ENCODE measurements around the gene MRPL3.
"Not testable (repeated sequence)": the region's sequence is repeated elsewhere in the genome, so short reads cannot be mapped to it uniquely, and the experiment has no call there.

MRPL3 gene

DNA sequence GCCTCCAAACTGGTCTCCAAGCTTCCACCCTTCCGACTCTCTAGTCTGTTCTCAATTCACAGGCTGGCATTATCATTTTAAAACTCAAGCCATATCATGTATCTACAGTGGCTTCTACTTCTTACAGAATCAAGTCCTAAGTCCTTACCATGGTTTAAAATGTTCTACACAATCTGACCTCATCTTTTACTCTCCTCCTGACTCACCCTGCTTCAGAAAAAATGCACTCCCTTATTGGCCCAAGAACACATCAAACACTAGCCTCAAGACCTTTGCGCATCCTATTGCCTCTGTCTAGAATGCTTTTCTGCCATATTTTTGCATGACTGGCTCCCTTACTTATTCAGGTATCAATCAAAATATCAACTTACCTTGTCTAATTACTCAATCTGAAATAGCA is 11.0 kb downstream of the MRPL3 start:
- ATAC-seq = no peak

DNA sequence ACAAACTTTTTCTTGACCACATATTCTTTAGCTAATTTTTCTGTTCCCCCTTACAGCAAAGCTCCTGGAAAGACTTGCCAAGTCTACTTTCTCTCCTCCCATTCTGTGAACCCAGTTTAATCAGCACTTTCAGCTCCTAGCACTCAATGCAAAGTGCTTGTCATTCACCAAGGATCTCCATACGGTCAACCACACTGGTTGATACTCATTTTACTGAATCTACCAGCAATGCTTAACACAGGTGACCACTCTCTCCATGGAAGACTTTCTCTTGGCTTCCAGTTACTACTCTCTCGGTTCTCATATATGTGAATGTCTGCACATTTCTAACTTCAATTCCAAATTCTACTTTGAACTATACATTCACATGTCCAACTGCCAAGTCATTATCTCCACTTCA is 11.7 kb downstream of the MRPL3 start:
- ATAC-seq = no peak

DNA sequence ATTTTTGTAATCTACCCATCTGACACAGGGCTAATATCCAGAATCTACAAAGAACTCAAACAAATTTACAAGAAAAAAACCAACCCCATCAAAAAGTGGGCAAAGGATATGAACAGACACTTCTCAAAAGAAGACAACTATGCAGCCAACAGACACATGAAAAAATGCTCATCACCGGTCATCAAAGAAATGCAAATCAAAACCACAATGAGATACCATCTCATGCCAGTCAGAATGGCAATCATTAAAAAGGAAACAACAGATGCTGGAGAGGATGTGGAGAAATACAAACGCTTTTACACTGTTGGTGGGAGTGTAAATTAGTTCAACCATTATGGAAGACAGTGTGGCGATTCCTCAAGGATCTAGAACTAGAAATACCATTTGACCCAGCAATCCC is 16.2 kb downstream of the MRPL3 start:
- not testable (repeated sequence) for ATAC-seq

DNA sequence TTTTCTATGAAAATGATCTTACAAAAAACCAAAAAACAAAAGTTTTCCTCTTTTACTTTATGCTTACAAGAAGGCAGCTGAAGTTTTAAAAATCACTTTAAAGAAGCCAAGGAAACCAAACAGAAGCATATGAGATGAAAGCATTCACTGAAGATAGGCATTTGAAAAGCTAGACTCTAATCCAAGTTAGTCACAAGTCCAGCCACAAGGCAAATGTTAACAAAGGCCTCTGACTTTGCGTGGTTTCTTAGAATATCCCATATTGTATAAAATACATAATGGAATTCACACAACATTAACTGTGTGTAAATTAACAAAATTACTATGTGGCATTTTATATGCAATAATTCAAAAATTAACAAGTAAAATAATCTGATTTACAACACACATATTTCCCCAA is 17.7 kb downstream of the MRPL3 start:
- no peak for ATAC-seq

DNA sequence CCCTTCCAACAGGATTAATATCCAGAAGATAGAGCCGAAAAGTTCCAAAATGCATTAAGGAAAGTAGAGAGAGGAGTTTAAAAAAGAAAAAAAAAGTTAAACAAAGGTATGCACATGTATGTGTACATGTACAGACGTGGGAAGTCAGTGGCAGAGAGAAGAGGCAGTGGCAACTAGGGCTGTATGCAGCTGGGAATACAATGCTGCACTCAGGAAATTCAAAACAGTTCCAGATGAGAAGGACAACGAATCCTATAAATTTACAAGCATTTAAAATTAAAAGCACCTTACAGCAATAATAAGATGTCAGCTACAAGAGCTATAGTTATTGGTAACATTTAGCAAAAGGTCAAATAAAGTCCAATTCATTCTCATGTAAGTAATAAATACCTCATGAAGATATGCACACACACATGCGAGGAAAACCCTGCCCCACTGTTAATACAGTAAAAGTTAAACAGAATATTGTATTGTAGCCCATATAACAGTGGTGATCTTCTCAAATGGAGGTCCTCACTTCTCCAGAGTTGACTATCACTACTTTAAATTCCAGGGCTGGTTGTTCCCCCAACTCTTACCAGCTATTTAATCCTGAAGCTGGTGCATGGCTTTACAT is 18.2 kb downstream of the MRPL3 start:
- no peak for ATAC-seq

DNA sequence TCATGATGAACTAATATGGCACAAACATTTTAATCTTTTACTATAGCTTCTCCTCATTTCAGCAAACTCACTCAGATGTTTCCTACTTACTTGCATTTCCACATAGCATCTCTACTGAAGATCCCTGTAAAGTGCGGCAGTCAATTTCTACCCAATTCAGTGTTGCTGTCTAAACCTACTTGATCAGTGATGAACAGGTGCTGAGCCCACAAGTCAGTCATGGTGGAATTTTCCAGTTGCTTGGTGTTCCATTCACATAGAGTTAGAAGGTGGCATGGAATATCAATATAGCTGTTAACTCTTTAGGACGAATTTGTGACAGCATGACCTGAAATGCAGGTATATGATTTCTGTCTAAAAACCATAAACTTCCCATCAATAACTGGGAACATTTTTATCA is 22.7 kb downstream of the MRPL3 start:
- no peak for ATAC-seq

DNA sequence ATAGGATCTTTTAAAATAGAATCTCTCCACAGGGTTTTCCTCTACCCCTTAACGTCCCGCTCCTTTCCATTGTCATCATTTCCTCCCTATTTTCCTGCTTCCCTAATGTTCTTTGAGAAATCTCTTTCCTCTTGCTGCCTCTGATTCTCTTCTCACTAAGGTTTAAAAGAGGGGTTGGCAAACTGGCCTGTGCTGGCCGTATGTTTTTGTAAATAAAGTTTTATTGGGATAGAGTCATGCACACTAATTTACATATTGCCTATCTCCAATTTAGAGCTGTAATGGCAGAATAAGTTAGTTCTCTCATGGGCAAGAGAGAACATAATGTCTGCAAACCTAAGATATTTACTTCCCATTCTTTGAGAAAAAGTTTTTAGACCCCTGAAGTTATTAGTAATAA is 25.0 kb downstream of the MRPL3 start:
- ATAC-seq = no peak

DNA sequence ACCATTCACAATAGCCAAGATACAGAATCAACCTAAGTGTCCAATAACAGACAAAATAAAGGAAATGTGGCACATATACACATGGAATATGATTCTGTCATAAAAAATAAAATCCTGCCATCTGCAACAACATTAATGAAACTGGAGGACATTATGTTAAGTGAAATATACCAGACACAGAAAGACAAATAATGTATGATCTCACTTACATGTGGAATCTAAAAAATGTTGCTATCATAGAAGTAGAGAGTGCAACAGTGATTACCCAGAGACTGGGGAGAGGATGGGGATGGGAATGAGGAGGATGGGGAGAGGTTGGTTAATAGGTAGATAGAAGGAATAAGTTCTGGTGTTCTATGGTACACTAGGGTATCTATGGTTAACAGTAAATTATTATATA is 28.7 kb downstream of the MRPL3 start:
- ATAC-seq = no peak

DNA sequence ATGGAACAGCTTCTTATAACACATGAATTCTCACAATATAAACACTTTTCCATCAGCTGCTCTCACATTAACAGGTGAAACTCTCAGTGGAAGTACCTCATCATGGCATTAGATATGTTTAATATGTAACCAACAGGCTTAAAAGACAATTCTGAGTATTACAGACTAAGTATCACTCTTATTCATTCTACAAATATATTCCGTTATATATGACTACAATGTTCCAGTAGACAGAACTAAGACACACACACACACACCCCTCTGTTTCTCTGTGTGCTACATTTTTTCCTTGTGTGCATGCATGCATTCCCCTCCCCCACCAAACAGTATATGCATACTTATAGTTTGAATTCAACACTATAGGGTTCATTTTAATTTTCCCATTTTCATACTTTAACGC is 32.4 kb downstream of the MRPL3 start:
- ATAC-seq = peak; percentile 61 to 81

DNA sequence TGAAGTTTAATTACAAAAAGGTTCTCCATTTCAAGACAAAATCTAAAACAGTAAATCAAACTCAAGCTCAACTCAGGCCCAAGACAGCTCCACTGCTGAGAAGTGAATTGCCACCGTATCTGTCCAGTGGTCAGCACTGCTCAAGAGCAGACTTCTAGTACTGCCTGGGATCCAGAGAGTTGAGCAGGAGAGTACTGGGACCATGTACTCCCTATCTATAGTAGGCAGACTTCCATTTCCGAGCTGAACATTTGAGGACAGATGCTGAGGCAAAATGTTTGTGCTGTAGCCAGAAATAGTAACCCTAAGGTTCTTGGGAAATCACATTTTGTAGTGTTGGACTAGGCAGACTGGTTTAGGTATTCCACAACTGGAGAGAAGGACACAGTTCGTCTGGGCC is 44.1 kb downstream of the MRPL3 start:
- ATAC-seq = no peak

DNA sequence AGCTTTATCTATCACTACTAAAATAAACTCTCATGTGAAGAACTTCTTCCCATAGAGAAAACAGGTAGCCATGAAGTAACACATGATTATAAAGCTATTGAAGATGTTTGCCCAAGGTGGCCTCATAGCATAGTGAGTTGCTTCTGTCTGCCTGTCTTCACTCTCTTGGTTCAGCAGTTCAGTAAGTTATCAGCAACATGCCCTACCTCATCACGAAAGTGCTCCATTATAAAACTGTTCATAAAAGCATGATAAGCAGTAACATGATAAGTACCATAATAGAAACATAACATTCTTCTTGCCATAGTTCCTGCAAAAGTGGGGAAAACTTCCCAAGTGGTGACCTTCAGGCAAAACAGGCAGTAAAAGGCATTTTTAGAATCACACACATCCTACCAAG is 45.6 kb downstream of the MRPL3 start:
- no peak for ATAC-seq

DNA sequence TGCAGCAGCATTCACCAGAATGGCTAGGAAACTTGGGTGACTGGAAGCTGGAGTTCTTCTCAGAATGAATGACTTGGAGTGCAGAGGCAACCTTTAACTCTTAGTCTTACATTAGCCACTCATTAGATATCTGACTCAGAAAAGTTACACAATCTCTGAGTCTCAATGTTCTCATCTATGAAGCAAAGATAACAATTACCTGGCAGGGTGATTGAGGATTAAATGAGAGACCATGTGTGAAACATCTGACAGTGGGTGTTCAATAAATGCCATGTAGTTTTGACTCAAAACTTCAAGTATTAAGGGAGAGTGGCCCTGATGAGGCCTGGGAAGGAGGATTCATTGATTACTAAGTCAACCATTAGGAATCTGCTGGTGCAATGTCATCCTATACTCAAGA is 48.3 kb downstream of the MRPL3 start:
- ATAC-seq = no peak

DNA sequence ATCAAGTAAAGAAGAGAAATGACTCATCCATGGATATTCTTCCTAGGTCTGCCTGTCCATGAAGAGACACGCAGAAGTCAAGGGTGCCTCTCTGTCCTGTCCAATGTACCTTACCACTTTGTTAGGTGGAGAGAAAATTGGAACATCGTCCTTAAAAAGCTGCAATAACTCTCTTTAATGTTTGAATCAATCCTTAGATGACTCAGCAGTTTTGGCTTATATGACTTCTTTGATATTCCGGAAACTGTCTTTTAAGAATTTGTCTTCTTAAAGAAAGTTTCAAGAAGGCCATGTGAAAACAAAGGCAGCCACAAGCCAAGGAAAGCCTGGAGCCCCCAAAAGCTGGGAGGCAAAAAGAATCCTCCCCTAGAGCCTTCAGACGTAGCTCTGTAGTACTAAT is 49.2 kb downstream of the MRPL3 start:
- no peak for ATAC-seq

DNA sequence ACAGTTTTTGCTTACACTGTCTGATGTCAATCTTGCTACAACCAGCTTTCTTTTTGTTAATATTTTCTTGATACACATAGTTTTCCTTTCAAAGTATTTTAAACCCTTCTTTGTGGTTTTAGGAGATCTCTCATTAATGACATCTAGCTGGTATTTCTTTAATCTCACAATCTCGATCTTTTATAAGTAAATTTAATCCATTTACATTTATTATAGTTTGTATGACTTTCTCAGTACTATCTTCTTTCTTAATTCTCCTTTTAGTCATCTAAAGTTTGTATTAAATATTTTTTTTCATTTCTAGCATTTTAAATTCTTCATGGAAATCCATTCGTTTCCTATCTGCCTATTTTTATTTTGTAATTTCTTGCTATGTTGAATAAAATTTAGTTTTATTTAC is 55.4 kb downstream of the MRPL3 start:
- ATAC-seq = no peak

DNA sequence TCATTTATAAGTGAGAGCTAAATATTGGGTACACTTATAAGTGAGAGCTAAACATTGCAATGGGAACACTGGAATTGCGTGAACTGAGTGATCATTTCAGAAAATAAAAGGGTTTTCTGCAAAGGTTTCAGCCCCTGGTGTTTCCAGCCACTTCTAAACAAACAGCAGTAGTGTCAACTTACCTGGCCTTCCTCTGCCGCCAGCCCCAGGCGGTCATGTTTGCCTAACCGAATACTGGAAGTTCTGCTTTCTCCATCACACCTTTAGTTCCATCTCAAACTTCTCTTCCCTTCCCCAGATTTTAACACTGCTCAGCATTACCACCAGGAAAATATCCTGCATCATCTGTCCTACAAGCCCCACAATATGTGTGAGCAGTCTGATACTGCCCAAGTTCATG is 58.6 kb downstream of the MRPL3 start:
- no peak for ATAC-seq

DNA sequence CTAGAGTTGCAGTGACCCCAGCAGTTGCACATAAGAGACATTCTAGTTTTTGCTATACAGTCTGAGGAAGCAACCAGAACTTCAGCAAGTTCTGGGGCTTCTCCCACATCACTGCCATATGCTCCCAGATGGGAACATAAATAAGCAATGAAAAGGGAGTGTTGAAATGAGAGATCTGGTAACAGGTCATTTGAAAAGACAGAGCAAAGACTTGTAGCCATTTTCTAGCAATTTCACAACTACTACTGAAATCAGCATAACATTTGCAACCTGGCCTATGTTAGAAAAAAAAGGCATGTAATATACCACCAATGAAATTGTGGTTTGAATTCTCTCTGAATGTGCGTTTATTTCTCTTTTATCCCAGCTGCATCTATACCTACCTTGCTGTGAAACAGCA is 63.7 kb downstream of the MRPL3 start:
- ATAC-seq = no peak

DNA sequence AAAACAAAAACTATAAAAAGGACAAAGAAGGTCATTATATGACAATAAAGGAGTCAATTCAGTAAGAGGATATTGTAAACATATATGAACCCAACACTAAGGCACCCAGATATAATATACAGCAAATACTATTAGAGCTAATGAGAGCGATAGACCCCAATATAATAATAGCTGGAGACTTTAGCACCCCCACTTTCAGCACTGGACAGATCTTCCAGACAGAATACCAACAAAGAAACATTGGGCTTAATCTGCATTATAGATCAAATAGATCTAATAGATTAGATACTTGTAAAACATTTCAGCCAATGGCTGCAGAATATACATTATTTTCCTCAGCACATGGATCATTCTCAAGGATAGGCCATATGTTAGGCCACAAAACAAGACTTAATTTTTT is 67.8 kb downstream of the MRPL3 start:
- ATAC-seq = no peak

DNA sequence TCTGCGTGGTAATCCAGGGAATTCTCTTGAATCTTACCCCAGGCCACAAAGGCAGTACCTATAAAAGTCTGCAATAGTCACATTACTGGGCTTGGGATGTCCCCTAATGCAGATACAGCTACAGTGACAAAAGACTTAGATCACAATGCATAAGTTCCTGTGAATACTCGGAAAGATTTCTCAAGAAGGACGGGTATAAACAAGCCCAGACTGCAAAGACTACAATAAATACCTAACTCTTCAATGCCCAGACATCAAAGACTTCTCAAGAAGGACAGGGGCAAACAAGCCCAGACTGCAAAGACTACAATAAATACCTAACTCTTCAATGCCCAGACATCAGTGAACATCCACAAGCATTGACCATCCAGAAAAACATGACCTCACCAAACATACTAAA is 70.3 kb downstream of the MRPL3 start:
- no peak for ATAC-seq

DNA sequence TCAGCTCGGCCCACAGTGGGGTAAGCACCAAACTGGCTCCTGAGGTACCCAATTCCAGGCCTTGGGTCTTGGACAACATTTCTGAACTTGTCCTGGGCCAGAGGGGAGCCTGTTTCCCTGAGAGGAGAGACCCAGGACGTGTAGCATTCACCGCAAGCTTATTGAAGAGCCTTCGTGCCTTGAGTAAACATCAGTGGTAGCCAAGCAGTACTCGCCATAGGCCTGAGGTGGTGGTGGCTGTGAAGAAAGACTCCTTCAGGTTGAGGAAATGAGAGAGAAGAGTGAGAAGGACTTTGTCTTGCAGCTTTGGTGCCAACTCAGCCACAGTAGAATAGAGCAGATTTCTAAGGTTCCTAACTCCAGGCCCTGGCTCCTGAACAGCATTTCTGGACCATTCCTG is 71.0 kb downstream of the MRPL3 start:
- no peak for ATAC-seq

DNA sequence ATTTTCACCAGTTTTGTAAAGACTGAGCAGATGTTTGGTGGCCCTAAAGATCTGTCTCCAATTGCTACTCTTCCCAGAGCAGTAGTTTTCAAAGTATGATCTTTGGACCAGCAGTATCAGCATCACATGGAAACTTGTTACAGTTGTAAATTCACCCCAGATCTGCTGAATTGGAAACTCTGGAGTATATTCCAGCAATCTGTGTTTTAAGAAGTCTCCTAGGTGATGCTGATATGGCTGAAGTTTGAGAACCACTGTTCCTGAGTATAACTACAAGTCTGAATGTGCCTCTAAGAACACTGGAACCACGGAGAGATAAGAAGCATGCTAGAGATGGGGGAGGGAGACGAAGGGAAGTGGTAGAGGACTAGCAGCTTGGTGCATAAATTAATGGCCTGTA is 75.5 kb downstream of the MRPL3 start:
- ATAC-seq = no peak

DNA sequence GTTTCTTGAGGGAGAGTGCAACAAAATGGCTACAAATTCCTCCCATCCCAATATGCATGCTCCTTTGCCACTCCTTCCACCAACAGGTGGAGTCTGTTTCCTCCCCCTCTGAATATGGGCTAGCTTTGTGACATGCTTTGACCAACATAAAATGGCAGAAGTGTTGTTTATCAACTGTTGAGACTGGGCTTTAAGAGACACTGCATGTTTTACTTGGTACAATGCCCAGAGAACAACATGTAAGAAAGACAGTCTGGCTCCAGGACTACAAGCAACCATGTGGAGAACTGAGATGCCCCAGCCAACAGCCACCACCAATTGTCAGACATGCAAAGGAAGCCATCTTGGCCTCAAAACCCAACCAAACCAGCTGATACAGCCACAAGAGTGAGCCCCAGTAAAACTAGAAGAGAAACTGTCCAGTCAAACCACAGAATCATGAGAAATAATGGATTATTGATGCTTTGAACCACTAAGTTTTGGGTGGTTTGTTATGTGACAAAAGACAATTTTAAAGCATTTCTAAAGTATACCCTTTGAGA is 80.7 kb downstream of the MRPL3 start:
- no peak for ATAC-seq

DNA sequence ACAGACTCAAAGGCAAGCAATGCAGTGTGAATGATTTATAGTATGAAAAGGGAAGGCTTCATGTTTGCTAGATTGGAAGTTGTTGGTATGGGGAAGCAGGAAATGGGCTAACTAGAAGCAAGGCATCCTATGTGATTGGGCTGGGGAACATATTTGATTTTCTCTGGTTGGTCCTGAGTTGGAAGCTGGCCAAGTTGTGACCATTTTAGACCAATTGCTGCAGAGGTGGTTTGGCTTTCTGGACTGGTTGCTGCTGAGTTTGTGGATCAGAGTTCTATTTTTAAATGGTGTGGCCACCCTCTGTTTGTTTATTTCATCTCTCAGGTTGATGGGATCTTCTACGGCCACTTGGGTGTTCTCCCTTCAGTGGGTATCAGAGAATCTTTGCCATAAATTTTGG is 81.5 kb downstream of the MRPL3 start:
- no peak for ATAC-seq

DNA sequence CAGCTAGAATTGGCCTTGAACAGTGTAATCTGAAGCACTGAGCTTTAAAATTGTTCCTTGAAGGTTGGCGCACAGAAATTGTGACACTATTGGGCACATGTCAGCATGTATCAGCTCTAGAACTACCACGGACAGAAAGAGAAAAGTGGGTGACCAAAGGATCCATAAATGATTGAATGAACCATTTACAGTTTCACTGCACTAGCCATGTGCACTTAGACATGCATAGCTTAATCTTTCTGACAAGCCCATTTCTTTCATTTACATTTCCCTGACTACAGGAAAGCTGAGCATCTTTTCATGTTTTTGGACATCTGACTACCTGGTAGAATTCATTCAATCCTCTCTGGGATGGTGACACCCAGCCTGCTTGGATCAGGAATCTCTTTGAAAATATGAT is 85.0 kb downstream of the MRPL3 start:
- ATAC-seq = no peak
